ENCODE data around the gene DYRK1A.

DYRK1A gene

DNA sequence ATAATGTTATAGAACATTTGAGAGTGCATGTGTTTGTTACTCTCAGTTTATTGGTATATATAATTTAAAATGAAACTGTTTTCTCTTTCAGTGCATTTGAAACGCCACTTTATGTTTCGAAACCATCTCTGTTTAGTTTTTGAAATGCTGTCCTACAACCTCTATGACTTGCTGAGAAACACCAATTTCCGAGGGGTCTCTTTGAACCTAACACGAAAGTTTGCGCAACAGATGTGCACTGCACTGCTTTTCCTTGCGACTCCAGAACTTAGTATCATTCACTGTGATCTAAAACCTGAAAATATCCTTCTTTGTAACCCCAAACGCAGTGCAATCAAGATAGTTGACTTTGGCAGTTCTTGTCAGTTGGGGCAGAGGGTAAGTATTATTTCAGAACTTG is 123.5 kb downstream of the DYRK1A start:
- H3K4me3 ChIP-seq, result no peak overlapping the region
- no peak for TF ChIP-seq POLR2AphosphoS5 (IDR thresholded peaks at IDR 0.05; ENCODE audit: borderline replicate concordance, low read depth, low read length)
- no peak for TF ChIP-seq EZH2 (IDR thresholded peaks at IDR 0.05)
- no peak for TF ChIP-seq FOXP2 (optimal IDR thresholded peaks at IDR 0.05; ENCODE audit: control extremely low read depth, extremely low read length, insufficient read depth)
- no peak for DNase-seq (ENCODE audit: low read depth, low spot score)
- peaks cover 33% of the 10 kb centered on the region for H3K36me3 ChIP-seq (ENCODE audit: insufficient read depth, low read length)
- H3K27ac ChIP-seq, result no peak overlapping the region
- no peak overlapping the region for H3K9ac ChIP-seq (ENCODE audit: insufficient read length)
- no peaks in the 10 kb centered on the region for H3K9me3 ChIP-seq (ENCODE audit: low read depth, low read length)

DNA sequence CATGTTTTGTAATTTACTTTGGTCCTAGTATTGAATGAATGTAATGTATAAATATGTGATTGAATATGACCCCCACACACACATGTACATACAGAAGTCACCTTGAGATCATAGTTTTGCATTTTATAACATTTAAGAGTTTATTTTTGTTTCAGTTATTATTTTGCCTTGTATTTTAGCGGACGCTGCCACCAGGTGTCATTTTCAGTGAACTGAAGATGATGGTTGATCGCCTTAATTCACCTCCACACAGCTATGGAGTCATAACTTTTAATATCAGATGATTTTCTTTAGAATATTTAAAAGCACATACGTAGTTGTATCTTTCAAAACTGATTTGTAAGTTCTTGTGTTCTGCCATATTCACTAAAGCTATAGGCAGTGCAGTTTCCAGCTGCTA is 130.4 kb downstream of the DYRK1A start:
- Histone ChIP-seq H3K36me3 (ENCODE audit: insufficient read depth, low read length) (peaks cover 46% of the 10 kb centered on the region), H3K9me3 (ENCODE audit: low read depth, low read length) (no peaks in the 10 kb centered on the region), H3K27ac (no peak overlapping the region), H3K9ac (ENCODE audit: insufficient read length) (no peak overlapping the region), H3K4me3 (no peak overlapping the region)
- TF ChIP-seq POLR2AphosphoS5 (IDR thresholded peaks at IDR 0.05; ENCODE audit: borderline replicate concordance, low read depth, low read length) (no peak), FOXP2 (optimal IDR thresholded peaks at IDR 0.05; ENCODE audit: control extremely low read depth, extremely low read length, insufficient read depth) (no peak), EZH2 (IDR thresholded peaks at IDR 0.05) (no peak)
- no peak for DNase-seq (ENCODE audit: low read depth, low spot score)

DNA sequence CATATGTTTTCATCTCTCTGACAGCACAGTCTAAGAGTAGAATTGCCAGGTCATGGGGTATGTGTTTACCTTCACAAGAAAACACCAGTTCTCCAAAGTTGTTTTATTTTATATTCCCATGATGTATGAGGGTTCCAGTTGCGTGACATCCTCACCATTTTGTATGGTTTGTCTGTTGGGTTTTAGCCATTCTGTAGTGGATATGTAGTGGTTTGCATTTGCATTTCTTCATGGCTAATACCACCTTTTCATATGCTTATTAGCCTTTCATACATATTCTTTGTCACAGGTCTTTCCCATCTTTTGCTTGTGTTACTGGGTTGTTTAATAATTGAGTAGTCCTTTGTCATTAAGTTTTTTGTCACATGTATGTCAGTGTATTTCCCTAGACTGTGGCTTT is 132.1 kb downstream of the DYRK1A start:
- no peak overlapping the region for H3K27ac ChIP-seq
- no peak for DNase-seq (ENCODE audit: low read depth, low spot score)
- no peak overlapping the region for H3K9ac ChIP-seq (ENCODE audit: insufficient read length)
- TF ChIP-seq POLR2AphosphoS5 (IDR thresholded peaks at IDR 0.05; ENCODE audit: borderline replicate concordance, low read depth, low read length) (no peak), EZH2 (IDR thresholded peaks at IDR 0.05) (no peak), FOXP2 (optimal IDR thresholded peaks at IDR 0.05; ENCODE audit: control extremely low read depth, extremely low read length, insufficient read depth) (no peak)
- peaks cover 56% of the 10 kb centered on the region for H3K36me3 ChIP-seq (ENCODE audit: insufficient read depth, low read length)
- no peak overlapping the region for H3K4me3 ChIP-seq
- peaks cover 11% of the 10 kb centered on the region; the same call in 1 of the 2 replicates for H3K9me3 ChIP-seq (ENCODE audit: low read depth, low read length)

DNA sequence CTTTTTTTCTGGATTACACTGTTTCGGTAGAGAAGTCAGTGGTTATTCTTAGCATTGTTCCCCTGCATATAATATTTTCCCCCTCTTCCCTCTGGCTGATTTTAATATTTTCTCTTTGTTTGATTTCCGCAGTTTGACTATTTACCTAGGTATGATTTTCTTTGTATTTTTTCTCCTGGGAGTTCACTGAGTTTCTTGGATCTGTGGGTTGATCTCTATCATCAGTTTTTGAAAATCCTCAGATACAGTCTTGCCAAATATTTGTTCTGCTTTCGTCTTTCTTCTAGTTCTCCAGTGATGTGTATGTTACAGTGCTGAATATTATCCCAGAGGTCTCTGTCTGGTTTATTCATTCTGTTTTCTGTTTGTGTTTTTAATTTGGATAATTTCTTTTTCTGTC is 136.4 kb downstream of the DYRK1A start:
- DNase-seq (ENCODE audit: low read depth, low spot score), result no peak
- H3K27ac ChIP-seq, result no peak overlapping the region
- no peak for TF ChIP-seq POLR2AphosphoS5 (IDR thresholded peaks at IDR 0.05; ENCODE audit: borderline replicate concordance, low read depth, low read length)
- TF ChIP-seq EZH2 (IDR thresholded peaks at IDR 0.05), result no peak
- no peak for TF ChIP-seq FOXP2 (optimal IDR thresholded peaks at IDR 0.05; ENCODE audit: control extremely low read depth, extremely low read length, insufficient read depth)
- H3K9ac ChIP-seq (ENCODE audit: insufficient read length), result no peak overlapping the region
- H3K36me3 ChIP-seq (ENCODE audit: insufficient read depth, low read length), result peaks cover 77% of the 10 kb centered on the region
- peaks cover 11% of the 10 kb centered on the region; the same call in 1 of the 2 replicates for H3K9me3 ChIP-seq (ENCODE audit: low read depth, low read length)
- H3K4me3 ChIP-seq, result no peak overlapping the region

DNA sequence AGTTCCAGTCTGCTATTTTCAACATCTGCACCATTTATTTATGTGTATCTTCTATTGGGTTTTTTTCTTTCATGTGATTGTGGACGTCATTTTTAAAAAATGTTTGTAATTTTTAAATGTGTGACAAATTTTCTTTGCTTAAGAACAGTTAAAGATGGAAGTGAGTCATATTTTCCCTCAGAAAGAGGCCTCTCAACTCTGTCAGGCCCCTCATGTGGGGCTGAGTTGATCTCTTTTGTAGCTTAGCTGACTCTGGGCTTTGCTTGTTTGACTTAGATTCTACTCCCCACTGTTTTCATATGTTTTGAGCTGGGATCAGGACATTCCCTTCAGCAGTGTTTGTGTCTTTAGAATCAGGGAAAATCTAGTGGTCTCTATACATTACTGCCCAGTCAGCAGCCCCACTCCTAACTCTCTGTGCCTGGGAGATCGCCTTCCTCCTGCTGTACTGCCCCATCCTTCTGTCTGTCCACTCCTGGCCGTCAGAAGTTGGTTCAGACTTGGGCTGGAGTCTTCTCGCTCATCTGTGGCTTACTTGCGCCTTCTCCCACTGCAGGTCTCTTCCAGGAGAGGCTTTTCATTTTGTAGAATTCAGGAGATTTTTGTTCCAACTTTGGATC is 137.4 kb downstream of the DYRK1A start:
- H3K9me3 ChIP-seq (ENCODE audit: low read depth, low read length), result peaks cover 11% of the 10 kb centered on the region; the same call in 1 of the 2 replicates
- no peak overlapping the region for H3K9ac ChIP-seq (ENCODE audit: insufficient read length)
- no peak for DNase-seq (ENCODE audit: low read depth, low spot score)
- no peak for TF ChIP-seq FOXP2 (optimal IDR thresholded peaks at IDR 0.05; ENCODE audit: control extremely low read depth, extremely low read length, insufficient read depth)
- TF ChIP-seq POLR2AphosphoS5 (IDR thresholded peaks at IDR 0.05; ENCODE audit: borderline replicate concordance, low read depth, low read length), result no peak
- no peak for TF ChIP-seq EZH2 (IDR thresholded peaks at IDR 0.05)
- no peak overlapping the region for H3K27ac ChIP-seq
- peaks cover 84% of the 10 kb centered on the region for H3K36me3 ChIP-seq (ENCODE audit: insufficient read depth, low read length)
- no peak overlapping the region for H3K4me3 ChIP-seq

DNA sequence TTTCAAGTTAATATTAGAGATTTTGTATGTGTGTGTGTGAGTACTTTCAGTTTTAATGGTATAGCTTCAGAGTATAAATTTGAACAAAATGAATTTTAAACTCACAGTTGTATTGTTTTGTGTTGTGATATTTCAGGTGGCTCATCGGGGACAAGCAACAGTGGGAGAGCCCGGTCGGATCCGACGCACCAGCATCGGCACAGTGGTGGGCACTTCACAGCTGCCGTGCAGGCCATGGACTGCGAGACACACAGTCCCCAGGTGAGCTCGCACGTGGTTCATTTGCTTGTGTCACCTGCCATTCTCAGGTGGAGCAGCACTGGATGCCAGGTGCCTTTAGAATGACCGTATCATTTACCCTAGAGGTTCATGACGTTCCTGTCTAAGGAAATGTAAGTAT is 139.4 kb downstream of the DYRK1A start:
- H3K36me3 ChIP-seq (ENCODE audit: insufficient read depth, low read length), result peaks cover 93% of the 10 kb centered on the region
- TF ChIP-seq EZH2 (IDR thresholded peaks at IDR 0.05) (no peak), FOXP2 (optimal IDR thresholded peaks at IDR 0.05; ENCODE audit: control extremely low read depth, extremely low read length, insufficient read depth) (no peak), POLR2AphosphoS5 (IDR thresholded peaks at IDR 0.05; ENCODE audit: borderline replicate concordance, low read depth, low read length) (no peak)
- H3K4me3 ChIP-seq, result no peak overlapping the region

DNA sequence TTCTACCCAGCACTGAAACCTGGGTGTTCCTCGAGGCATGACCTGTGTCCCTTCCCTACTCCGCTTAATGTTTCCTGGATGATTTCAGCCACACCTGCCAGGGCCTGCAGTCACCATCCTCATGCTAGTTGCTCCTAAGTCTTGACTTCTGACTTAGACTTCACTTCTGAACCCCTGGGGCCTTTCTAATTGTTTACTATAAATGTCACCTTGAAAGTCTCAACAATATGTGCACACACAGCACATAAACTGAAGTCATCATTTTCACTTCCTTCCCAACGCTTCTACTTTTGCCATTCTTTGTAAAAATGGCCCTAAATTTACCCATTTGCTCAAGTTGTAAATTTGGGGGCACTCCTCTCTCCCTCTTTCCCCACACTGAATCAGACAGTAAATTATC is 141.1 kb downstream of the DYRK1A start:
- TF ChIP-seq FOXP2 (optimal IDR thresholded peaks at IDR 0.05; ENCODE audit: control extremely low read depth, extremely low read length, insufficient read depth) (no peak), EZH2 (IDR thresholded peaks at IDR 0.05) (no peak), POLR2AphosphoS5 (IDR thresholded peaks at IDR 0.05; ENCODE audit: borderline replicate concordance, low read depth, low read length) (no peak)
- Histone ChIP-seq H3K9ac (ENCODE audit: insufficient read length) (no peak overlapping the region), H3K9me3 (ENCODE audit: low read depth, low read length) (peaks cover 4% of the 10 kb centered on the region; the same call in 1 of the 2 replicates), H3K27ac (no peak overlapping the region), H3K4me3 (no peak overlapping the region), H3K36me3 (ENCODE audit: insufficient read depth, low read length) (peaks cover 95% of the 10 kb centered on the region)
- no peak for DNase-seq (ENCODE audit: low read depth, low spot score)

More for the DNA sequence above, 139.4 kb downstream of the DYRK1A start:
- Histone ChIP-seq H3K9me3 (ENCODE audit: low read depth, low read length) (peaks cover 11% of the 10 kb centered on the region; the same call in 1 of the 2 replicates), H3K27ac (no peak overlapping the region), H3K9ac (ENCODE audit: insufficient read length) (no peak overlapping the region)
- DNase-seq (ENCODE audit: low read depth, low spot score), result no peak

DNA sequence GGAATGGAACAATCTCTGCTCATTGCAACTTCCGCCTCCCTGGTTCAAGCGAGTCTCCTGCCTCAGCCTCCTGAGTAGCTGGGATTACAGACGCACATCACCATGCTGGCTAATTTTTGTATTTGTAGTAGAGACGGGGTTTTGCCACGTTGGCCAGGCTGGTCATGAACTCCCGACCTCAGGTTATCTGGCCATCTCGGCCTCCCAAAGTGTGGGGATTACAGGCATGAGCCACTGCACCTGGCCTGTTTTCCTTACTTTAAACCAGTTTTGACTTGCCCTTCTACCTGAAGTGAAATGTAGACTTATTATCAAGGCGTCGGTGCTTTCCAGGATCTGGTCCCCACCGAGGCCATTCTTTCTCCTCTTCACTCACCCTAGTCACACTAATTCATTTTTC is 141.8 kb downstream of the DYRK1A start:
- no peak for TF ChIP-seq FOXP2 (optimal IDR thresholded peaks at IDR 0.05; ENCODE audit: control extremely low read depth, extremely low read length, insufficient read depth)
- no peak for TF ChIP-seq EZH2 (IDR thresholded peaks at IDR 0.05)
- no peak for TF ChIP-seq POLR2AphosphoS5 (IDR thresholded peaks at IDR 0.05; ENCODE audit: borderline replicate concordance, low read depth, low read length)
- Histone ChIP-seq H3K4me3 (no peak overlapping the region), H3K9me3 (ENCODE audit: low read depth, low read length) (no peaks in the 10 kb centered on the region), H3K9ac (ENCODE audit: insufficient read length) (no peak overlapping the region), H3K36me3 (ENCODE audit: insufficient read depth, low read length) (peaks cover 93% of the 10 kb centered on the region), H3K27ac (no peak overlapping the region)
- no peak for DNase-seq (ENCODE audit: low read depth, low spot score)
